Retinal pigment epithelial cell (primary cell): Measurements from ENCODE around the gene SPINT4.
"Not testable (repeated sequence)": the region's sequence is repeated elsewhere in the genome, so short reads cannot be mapped to it uniquely, and the experiment has no call there.

Experiments used
- DNase-seq: peaks from one replicate; pipeline ENCODE4 v3.0.0-alpha.2; 2010; ENCODE audit warnings: low read depth
- H3K4me3 ChIP-seq: 2 replicates; pipeline ENCODE4 v1.5.1; 2011; ENCODE audit warnings: mild to moderate bottlenecking, low read length, control low read depth, moderate library complexity
- CTCF ChIP-seq: conservative IDR thresholded peaks from 2 replicates; pipeline ENCODE4 v1.5.1; 2011; ENCODE audit warnings: low read depth, low read length, control low read depth, inconsistent platforms

SPINT4 gene

GRCh38 chr20:45704969-45705637 is 17.0 kb upstream of the SPINT4 start, which contains the start of gene WFDC10B:
WFDC10B (minus strand) TSS chr20:45705019; CDS start chr20:45685992, 19,027 bp downstream.
- no peak for TF ChIP-seq CTCF
- no peak within 1 kb of the TSS for H3K4me3 ChIP-seq
- DNase-seq, result no peak

- not testable (repeated sequence) for DNase-seq, H3K4me3 ChIP-seq
Measured at GRCh38 chr20:45716141-45716688, 5.9 kb upstream of the SPINT4 start.

GRCh38 chr20:45725134-45725533 is 3.0 kb downstream of the SPINT4 start:
- no peak for DNase-seq
- no peak for TF ChIP-seq CTCF
- H3K4me3 ChIP-seq, result no peak overlapping the region

- no peak overlapping the region for H3K4me3 ChIP-seq
- no peak for DNase-seq
- TF ChIP-seq CTCF, result no peak
Measured at GRCh38 chr20:45727044-45727443, 4.9 kb downstream of the SPINT4 start.

- TF ChIP-seq CTCF, result no peak
Measured at GRCh38 chr20:45732199-45732598, 10.1 kb downstream of the SPINT4 start.

GRCh38 chr20:45735552-45735951 is 13.4 kb downstream of the SPINT4 start:
- H3K4me3 ChIP-seq, result no peak overlapping the region
- DNase-seq, result no peak
- no peak for TF ChIP-seq CTCF

More at GRCh38 chr20:45732199-45732598, 10.1 kb downstream of the SPINT4 start:
- DNase-seq, result no peak
- no peak overlapping the region for H3K4me3 ChIP-seq

- no peak overlapping the region for H3K4me3 ChIP-seq
- DNase-seq, result no peak
- no peak for TF ChIP-seq CTCF
Measured at GRCh38 chr20:45735988-45736387, 13.8 kb downstream of the SPINT4 start.
